GM18873 (cell line): ENCODE data around the gene TFB2M.
"Not testable (repeated sequence)": the region's sequence is repeated elsewhere in the genome, so short reads cannot be mapped to it uniquely, and the experiment has no call there.

Experiments used
- ATAC-seq: cut with Tn5 transposase; IDR thresholded peaks from one replicate; pipeline ENCODE4 v1.9.1; 2021; ENCODE audit warnings: mild to moderate bottlenecking, moderate library complexity, moderate number of reproducible peaks; ENCODE audit not compliant: unreplicated experiment, low FRiP score

Gene TFB2M

DNA sequence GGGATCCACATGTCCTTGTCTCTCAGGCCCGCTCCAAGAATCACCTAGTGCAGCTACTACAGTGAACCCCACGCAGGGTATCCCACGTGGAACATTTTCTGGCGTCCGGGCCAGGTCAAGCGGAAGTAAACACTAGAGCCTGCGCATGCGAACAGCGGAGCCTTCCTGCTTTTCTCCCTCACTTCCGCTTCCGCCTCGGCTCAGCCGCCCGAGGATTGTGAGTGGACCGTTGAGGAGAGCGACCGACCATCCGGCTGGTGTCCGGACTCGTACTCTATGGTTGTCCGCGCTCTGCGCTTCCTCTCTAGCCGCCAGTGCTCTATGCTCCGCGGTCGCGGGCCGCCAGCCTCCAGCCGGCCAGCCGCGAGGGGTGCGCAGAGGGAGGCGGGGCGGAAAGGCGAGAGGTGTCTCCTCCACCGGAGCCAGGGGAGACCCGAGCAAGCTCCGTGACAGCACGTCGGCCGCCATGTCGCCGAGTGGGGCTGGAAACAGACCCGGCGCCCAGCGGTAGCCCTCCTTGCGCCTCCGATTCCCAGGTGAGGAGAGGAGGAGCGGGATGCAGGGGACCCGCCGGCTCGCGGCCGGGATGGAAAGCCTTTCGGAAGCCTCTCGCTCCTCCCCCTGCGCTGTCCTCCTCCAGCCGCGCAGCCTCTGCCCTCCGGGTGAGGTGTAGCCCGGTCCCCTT is at the start of gene TFB2M, which contains the start of gene CNST:
TFB2M (minus strand) TSS at position 134 of the 685 bp plus-strand sequence; CDS start at position 11, 123 bp downstream.
CNST (plus strand) TSS at position 329 of the 685 bp plus-strand sequence. CDS start 25,107 bp downstream, outside the sequence.
- ATAC-seq, result peak; percentile 95

DNA sequence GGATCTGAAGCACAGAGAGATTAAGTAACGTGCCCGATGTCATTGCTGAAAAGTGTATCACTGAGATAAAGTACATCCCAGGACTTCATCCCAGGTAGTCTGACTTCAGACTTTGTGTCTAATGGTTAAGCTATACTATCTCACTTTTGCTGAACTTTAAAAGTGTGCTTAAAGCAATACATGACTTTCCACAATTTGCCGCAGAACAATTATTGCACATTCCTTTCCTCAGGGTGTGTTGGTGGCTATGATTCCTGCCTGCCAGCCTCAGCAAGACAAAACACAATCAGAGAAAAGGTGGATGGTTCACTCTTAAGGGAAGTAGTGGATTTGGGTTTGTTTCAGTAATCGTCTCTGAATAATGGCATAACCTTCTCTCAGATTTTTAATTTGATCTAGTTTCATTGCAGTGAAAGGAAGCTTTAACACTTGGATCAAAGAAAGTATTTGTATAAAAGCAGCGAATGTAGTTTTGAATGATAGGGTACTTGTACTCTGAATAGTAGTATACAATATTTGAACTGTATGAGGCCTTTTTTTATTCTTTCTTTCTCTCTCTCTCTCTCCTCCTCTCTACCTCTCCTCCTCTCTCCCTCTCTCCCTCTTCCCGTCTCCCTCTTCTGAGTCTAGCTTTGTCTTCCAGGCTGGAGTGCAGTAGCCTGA is 47.2 kb upstream of the TFB2M start:
- ATAC-seq, result no peak

DNA sequence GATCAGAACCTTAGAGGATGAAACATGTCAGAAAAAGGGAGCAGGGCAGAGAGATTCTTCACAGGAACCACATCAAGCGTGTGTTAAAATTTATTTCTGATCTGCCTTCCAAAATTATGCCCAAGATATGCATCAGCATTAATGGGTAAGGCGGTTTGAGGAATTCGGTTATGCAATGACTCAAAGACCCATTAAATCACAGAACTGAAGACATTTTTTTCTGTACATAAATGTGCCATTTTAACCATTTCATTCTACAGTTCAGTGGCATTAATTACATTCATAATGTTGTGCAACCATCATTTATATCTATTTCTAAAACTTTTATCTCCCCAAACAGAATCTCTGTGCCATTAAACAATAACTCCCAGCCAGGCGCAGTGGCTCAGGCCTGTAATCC is 43.6 kb upstream of the TFB2M start:
- ATAC-seq, result no peak

DNA sequence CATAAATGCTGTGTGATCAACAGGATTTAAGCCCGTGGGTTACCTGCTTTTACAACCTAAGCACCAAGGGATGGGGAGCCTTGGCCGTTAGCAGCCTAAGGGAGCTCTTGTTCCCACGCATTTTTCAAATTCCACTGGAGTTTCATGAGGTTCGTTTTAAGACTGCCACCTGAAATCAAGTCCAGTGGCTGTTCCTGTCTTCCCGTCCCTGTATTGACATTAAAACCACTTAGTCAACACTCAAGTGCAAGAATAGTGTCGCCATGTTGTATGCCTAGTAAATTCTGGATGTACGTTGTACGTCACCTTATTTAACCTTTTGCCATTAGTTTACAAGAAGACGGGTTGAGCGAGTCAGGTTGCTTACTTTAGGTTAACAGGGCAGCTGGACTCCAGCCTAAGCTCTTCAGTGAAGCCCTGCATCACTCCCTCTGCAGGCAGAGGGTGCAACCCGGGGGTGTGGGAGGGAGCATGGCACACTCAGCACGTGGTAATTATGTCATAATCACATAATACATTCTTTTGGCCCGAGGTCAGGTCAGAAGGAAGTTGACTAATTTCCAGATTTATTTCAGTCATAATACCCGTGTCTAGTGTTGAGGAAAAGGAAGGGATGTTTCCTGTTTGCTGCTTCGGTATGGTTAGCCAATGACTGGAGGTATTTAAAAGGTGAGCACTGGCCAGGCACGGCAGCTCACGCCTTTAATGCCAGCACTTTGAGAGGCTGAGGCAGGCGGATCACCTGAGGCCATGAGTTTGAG is 42.7 kb upstream of the TFB2M start:
- peak; percentile 58 for ATAC-seq

- no peak for ATAC-seq
Measured at GRCh38 chr1:246607462-246607861, 41.4 kb upstream of the TFB2M start.

DNA sequence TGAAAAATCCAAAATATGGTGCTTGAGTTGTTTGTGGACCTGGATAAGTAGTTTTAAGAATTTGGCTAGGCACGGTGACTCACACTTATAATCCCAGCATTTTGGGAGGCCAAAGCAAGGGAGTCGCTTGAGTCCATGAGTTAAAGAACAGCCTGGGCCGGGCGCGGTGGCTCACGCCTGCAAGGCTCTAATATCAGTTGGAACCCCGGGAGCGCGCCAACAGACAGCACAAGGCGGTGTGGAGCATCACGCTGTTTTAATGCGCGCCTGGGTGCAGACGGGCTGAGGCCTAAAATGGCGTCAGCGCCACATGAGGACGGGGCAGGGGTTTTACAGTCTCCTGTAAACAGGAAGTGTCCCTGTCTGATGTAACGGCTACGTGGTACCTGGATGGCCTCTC is 39.2 kb upstream of the TFB2M start:
- ATAC-seq, result not testable (repeated sequence)

- no peak for ATAC-seq
Measured at GRCh38 chr1:246602194-246602593, 36.1 kb upstream of the TFB2M start.

DNA sequence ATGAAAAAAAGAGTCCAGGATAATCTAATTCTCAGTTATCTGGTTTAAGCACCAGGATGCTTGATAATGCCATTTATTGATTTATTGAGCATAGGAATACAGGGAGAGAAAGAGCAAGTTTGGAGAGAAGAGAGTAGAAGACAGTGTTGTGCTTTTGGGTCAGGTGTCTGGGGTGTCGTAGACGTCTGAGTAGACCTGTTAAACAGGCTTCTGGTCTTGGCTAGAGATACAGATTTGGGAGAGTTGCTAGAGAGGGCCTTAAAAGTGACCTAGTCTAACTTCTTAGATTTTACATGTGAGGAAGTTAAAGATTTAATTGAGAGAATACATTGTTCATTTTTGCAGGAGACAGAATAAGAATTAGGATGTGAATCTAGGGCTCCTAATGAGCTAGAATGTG is 34.5 kb upstream of the TFB2M start:
- ATAC-seq, result no peak

- no peak for ATAC-seq
Measured at GRCh38 chr1:246599315-246599714, 33.3 kb upstream of the TFB2M start.

DNA sequence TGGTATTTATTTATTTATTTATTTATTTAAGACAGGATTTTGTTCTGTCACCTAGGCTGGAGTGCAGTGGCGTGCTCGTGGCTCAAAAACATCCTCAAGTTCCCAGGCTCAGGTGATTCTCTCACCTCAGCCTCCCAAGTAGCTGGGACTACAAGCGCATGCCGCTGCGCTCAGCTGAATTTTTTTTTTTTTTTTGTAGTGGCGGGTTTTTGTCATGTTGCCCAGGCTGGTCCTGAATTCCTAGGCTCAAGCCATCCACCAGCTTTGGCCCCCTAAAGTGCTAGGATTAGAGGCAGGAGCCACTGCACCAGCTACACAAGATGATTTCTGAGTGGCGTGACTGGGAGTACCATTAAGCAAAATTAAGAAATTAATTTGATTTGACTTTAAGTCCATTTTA is 31.9 kb upstream of the TFB2M start:
- no peak for ATAC-seq

DNA sequence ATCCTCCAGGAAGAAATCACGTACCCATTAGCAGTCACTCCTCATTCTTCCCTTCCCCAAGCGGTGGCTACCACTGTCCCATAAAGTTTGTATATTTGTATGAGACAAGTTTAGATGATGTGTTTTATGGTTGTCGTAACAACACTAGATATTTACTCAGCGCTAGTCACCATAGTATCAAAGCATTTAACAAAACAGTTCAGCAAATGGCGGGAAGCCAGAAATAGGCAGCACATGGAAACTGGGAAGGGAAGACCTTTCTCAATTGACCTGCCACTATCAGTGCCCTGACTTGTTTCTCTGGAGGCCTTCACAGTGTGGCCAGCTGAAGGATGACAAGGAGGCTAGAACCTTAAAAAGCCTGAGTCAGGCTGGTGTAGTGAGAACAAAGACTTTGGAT is 31.3 kb upstream of the TFB2M start:
- no peak for ATAC-seq

- ATAC-seq, result no peak
Measured at GRCh38 chr1:246595146-246595545, 29.1 kb upstream of the TFB2M start.

DNA sequence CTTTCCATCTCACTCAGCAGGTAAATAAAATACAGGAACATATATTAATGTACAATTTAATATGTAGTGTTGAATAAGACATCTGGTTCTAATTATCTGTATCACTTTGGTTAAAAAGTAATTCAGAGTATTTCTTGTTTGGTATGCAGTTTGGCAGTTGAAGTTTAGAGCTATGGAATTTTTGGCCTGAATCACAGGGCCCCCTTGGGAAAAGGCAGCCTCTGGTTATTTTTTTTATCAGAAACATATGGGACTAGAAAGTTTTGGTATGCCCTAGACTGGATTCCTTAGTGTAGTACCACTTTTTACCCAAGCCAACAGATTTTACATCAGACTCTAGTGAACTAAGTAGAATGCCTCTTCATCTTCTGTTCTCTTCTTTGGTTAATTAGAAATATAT is 26.6 kb upstream of the TFB2M start:
- ATAC-seq, result no peak

GRCh38 chr1:246591958-246592357 is 25.9 kb upstream of the TFB2M start:
- no peak for ATAC-seq

DNA sequence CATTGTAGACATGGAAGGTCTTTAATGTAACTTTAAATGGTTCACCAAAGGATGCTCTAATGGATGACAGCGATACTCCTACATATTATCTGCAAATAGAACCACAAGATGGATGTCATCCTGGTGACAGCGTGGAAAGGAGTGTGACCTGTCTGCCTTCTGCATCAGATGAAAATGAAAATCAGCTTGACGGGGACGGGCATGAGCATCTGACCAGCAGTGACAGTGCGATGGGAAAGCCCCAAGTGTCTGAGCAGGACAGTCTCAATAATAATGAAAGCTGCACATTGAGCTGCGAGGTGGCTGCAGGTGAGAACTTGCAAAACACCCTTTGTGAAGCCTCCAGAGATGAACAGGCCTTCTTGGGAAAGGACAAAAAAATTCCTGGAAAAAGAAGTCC is 25.4 kb upstream of the TFB2M start:
- ATAC-seq, result peak; percentile 96

DNA sequence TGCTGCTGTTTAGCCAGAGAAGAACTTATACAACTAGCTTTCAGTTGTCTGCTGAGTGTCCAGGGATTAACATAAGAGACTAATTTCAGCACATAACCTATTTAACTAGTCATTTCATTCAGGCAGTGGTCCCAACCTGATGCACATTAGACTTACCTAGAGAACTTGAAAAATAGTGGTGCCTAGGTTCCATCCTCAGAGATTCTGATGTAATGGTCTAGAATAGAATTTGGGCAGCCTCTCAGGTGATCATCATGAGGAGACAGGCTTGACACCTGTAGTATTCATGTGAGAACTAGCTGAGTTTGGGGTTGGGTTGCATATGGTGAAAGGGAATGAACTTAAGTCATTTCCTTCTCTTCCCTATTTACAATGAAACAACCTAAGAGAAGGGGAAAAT is 25.0 kb upstream of the TFB2M start:
- peak; percentile 21 for ATAC-seq

DNA sequence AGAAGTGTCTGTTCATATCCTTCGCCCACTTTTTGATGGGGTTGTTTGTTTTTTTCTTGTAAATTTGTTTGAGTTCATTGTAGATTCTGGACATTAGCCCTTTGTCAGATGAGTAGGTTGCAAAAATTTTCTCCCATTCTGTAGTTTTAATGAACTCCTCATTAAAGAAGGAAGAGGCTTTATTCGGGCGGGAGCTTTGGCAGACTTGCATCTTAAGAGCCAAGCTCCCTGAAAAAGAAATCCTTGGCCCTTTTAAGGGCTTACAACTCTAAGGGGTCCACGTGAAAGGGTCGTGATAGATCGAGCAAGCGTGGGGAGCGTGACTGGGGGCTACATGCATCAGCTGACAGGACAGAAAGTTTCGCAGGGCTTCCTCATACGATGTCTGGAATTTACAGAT is 23.9 kb upstream of the TFB2M start:
- ATAC-seq, result not testable (repeated sequence)

- ATAC-seq, result no peak
Measured at GRCh38 chr1:246588159-246588721, 22.2 kb upstream of the TFB2M start.

- no peak for ATAC-seq
Measured at GRCh38 chr1:246587606-246588005, 21.5 kb upstream of the TFB2M start.

DNA sequence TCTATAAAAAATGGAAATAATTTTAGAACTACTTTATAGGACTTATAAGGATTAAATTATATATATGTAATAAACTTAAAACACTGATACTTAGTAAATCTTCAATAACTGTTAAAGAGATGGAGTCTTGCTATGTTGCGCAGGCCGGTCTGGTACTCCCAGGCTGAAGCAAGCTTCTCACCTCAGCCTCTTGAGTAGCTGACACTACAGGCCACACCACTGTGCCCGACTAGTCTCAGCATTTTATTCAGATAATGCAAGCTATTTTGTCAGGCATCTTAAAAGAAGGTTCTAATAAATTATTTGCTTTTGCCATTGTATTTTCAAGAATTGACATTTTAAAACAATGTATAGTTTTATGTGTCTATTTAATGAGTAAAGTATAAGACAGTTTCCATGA is 21.0 kb upstream of the TFB2M start:
- ATAC-seq, result no peak
